CD4-positive, CD25-positive, alpha-beta regulatory T cell (primary cell): ENCODE data around the gene DDA1. TPM values are rescaled to one million over a fixed set of nuclear protein-coding genes. Genes with fewer than 3 reads are reported as not detected.

Experiments
- ATAC-seq, 2 donors: fragments of 150-1000 bp; cut with Tn5 transposase; one replicate each; pipeline ENCODE4 v1.10.0; 2021; ENCODE audit warnings: low read depth in 2 of 2, moderate number of reproducible peaks in 2 of 2, moderate library complexity in 1 of 2
- DNase-seq, 3 donors: peaks; one replicate each; pipeline versions ENCODE4 v3.0.0 to v3.0.0-alpha.2; 2012 to 2022; ENCODE audit warnings: mixed read lengths in 1 of 3
- H3K27ac ChIP-seq: one replicate; pipeline ENCODE4 v1.7.0; 2013; ENCODE audit warnings: mild to moderate bottlenecking, low read length; ENCODE audit not compliant: insufficient read depth, poor library complexity, severe bottlenecking
- H3K27me3 ChIP-seq: one replicate; pipeline ENCODE4 v1.7.0; 2013; ENCODE audit warnings: low read length; ENCODE audit not compliant: control insufficient read depth, insufficient read depth
- H3K36me3 ChIP-seq: one replicate; pipeline ENCODE4 v1.7.0; 2013; ENCODE audit warnings: mild to moderate bottlenecking, low read length, moderate library complexity; ENCODE audit not compliant: control insufficient read depth, insufficient read depth
- H3K4me1 ChIP-seq: 2 replicates; pipeline ENCODE4 v1.7.0; 2013; ENCODE audit warnings: mild to moderate bottlenecking, low read length; ENCODE audit not compliant: insufficient read depth, control insufficient read depth, poor library complexity, severe bottlenecking
- H3K4me3 ChIP-seq: one replicate; pipeline ENCODE4 v1.7.0; 2013; ENCODE audit warnings: low read depth, mild to moderate bottlenecking, low read length, moderate library complexity
- H3K9me3 ChIP-seq, 2 experiments: 1 replicate in 1 of 2; 2 replicates in 1 of 2; pipeline ENCODE4 v1.7.0; 2013; ENCODE audit warnings: low read length in 2 of 2, mild to moderate bottlenecking in 1 of 2, moderate library complexity in 1 of 2; ENCODE audit not compliant: control insufficient read depth in 2 of 2
- H3K27ac Mint-ChIP-seq, 3 donors: one replicate each; pipeline ENCODE4 v1.8.0; 2020 to 2022; ENCODE audit warnings: mild to moderate bottlenecking in 3 of 3, mixed read lengths in 3 of 3, moderate library complexity in 2 of 3
- H3K27me3 Mint-ChIP-seq: one replicate; pipeline ENCODE4 v1.8.0; 2022; ENCODE audit warnings: mild to moderate bottlenecking, mixed read lengths
- H3K36me3 Mint-ChIP-seq: one replicate; pipeline ENCODE4 v1.8.0; 2020; ENCODE audit warnings: mixed read lengths
- H3K4me1 Mint-ChIP-seq, 4 donors: one replicate each; pipeline ENCODE4 v1.8.0; 2020 to 2022; ENCODE audit warnings: mixed read lengths in 4 of 4, mild to moderate bottlenecking in 1 of 4
- H3K4me3 Mint-ChIP-seq, 4 donors: one replicate each; pipeline ENCODE4 v1.8.0; 2020 to 2022; ENCODE audit warnings: mild to moderate bottlenecking in 4 of 4, mixed read lengths in 4 of 4, moderate library complexity in 3 of 4
- H3K9me3 Mint-ChIP-seq, 7 donors: one replicate each; pipeline ENCODE4 v1.8.0; 2020 to 2022; ENCODE audit warnings: mixed read lengths in 7 of 7, mild to moderate bottlenecking in 3 of 7, moderate library complexity in 2 of 7
- polyA plus RNA-seq, 4 donors: library from polyadenylated mRNA; unstranded; fragments of 300-500 nt; fragmentation: Illumina TruSeq; gene quantifications; one replicate each; pipeline ENCODE4 v1.2.3, GENCODE V29; 2021
- total RNA-seq: library from RNA; stranded (reverse); gene quantifications from one replicate; pipeline ENCODE4 v1.2.3, GENCODE V29; 2022

The DDA1 gene
- 43.8 TPM for total RNA-seq
- polyA plus RNA-seq = 10 to 100 TPM; 26.7 to 38.6 (median 32.0) TPM

GRCh38 chr19:17309198-17309964 lies at the start of gene DDA1:
Gene DDA1 (plus strand): TSS chr19:17309563. CDS start chr19:17309655, 92 bp downstream.
- Mint-ChIP-seq H3K36me3 (peaks cover 5% of the 10 kb centered on the region), H3K27ac (peak within 1 kb of the TSS; percentile 94 to 98 (median 97))
- peak within 1 kb of the TSS; percentile 82 for H3K27ac ChIP-seq

GRCh38 chr19:17259934-17260333 lies 49.4 kb upstream of the DDA1 start:
- Mint-ChIP-seq H3K27me3 (peaks cover 15% of the 10 kb centered on the region), H3K36me3 (no peaks in the 10 kb centered on the region), H3K4me1 (peaks cover 0 to 14% (median 8%) of the 10 kb centered on the region in 4 donors), H3K4me3 (no peak overlapping the region), H3K9me3 (no peaks in the 10 kb centered on the region), H3K27ac (no peak overlapping the region)
- no peak for ATAC-seq
- no peak overlapping the region for H3K27ac ChIP-seq
- H3K36me3 ChIP-seq = no peaks in the 10 kb centered on the region
- DNase-seq = no peak
- no peaks in the 10 kb centered on the region for H3K27me3 ChIP-seq
- H3K4me3 ChIP-seq = no peak overlapping the region
- no peaks in the 10 kb centered on the region for H3K9me3 ChIP-seq
- peaks cover 5% of the 10 kb centered on the region for H3K4me1 ChIP-seq

More at GRCh38 chr19:17309198-17309964, at the start of gene DDA1:
- Mint-ChIP-seq H3K4me1 (peaks cover 11 to 57% (median 24%) of the 10 kb centered on the region in 4 donors), H3K9me3 (no peaks in the 10 kb centered on the region), H3K27me3 (no peaks in the 10 kb centered on the region), H3K4me3 (peak within 1 kb of the TSS; percentile 92 to 99 (median 98))
- peak within 1 kb of the TSS; percentile 81 for H3K4me3 ChIP-seq
- DNase-seq (peak; percentile 99 to 100 (median 100)), ATAC-seq (peak; percentile 85 to 87)
- peaks cover 9% of the 10 kb centered on the region for H3K36me3 ChIP-seq
- H3K4me1 ChIP-seq = peaks cover 35% of the 10 kb centered on the region
- no peaks in the 10 kb centered on the region for H3K27me3 ChIP-seq
- no peaks in the 10 kb centered on the region for H3K9me3 ChIP-seq

GRCh38 chr19:17260842-17261325 lies 48.5 kb upstream of the DDA1 start:
- Histone ChIP-seq H3K27ac (no peak overlapping the region), H3K4me1 (peaks cover 8% of the 10 kb centered on the region), H3K4me3 (no peak overlapping the region), H3K9me3 (no peaks in the 10 kb centered on the region), H3K27me3 (no peaks in the 10 kb centered on the region), H3K36me3 (no peaks in the 10 kb centered on the region)
- Mint-ChIP-seq H3K27ac (peak overlapping the region in 1 of 3 donors; percentile 8), H3K9me3 (no peaks in the 10 kb centered on the region), H3K4me1 (peaks cover 0 to 16% (median 8%) of the 10 kb centered on the region in 4 donors), H3K4me3 (peak overlapping the region in 1 of 4 donors; percentile 22), H3K27me3 (peaks cover 11% of the 10 kb centered on the region), H3K36me3 (no peaks in the 10 kb centered on the region)
- ATAC-seq (peak; percentile 96 to 98), DNase-seq (peak; percentile 77 to 91 (median 87))

GRCh38 chr19:17262557-17262956 lies 46.8 kb upstream of the DDA1 start:
- no peaks in the 10 kb centered on the region for H3K27me3 ChIP-seq
- ATAC-seq (no peak), DNase-seq (no peak)
- no peak overlapping the region for H3K4me3 ChIP-seq
- H3K9me3 ChIP-seq = no peaks in the 10 kb centered on the region
- Mint-ChIP-seq H3K27me3 (peaks cover 16% of the 10 kb centered on the region), H3K27ac (peak overlapping the region in 1 of 3 donors; percentile 20), H3K4me1 (peaks cover 6 to 29% (median 16%) of the 10 kb centered on the region in 4 donors), H3K4me3 (no peak overlapping the region), H3K9me3 (no peaks in the 10 kb centered on the region), H3K36me3 (no peaks in the 10 kb centered on the region)
- no peaks in the 10 kb centered on the region for H3K36me3 ChIP-seq
- no peak overlapping the region for H3K27ac ChIP-seq
- peaks cover 15% of the 10 kb centered on the region for H3K4me1 ChIP-seq

- Histone ChIP-seq H3K27ac (peak overlapping the region; percentile 28), H3K9me3 (no peaks in the 10 kb centered on the region), H3K36me3 (peaks cover 2% of the 10 kb centered on the region), H3K4me1 (peaks cover 23% of the 10 kb centered on the region), H3K27me3 (no peaks in the 10 kb centered on the region), H3K4me3 (no peak overlapping the region)
- Mint-ChIP-seq H3K27ac (peak overlapping the region; percentile 42 to 80 (median 50)), H3K4me3 (no peak overlapping the region), H3K9me3 (no peaks in the 10 kb centered on the region), H3K27me3 (peaks cover 11% of the 10 kb centered on the region), H3K36me3 (no peaks in the 10 kb centered on the region), H3K4me1 (peaks cover 6 to 35% (median 17%) of the 10 kb centered on the region in 4 donors)
- no peak for ATAC-seq
- no peak for DNase-seq
Observed at GRCh38 chr19:17263712-17264640, 45.4 kb upstream of the DDA1 start.

GRCh38 chr19:17264641-17264979 lies 44.8 kb upstream of the DDA1 start, which contains the start of gene USHBP1:
Gene USHBP1 (minus strand): TSS chr19:17264745. CDS start chr19:17264299, 446 bp downstream.
- H3K27me3 ChIP-seq = no peaks in the 10 kb centered on the region
- DNase-seq (peak in 1 of 3 donors; percentile 57), ATAC-seq (no peak)
- H3K9me3 Mint-ChIP-seq = no peaks in the 10 kb centered on the region
- H3K36me3 ChIP-seq = peaks cover 6% of the 10 kb centered on the region
- peaks cover 23% of the 10 kb centered on the region for H3K4me1 ChIP-seq
- H3K4me3 Mint-ChIP-seq = no peak within 1 kb of the TSS
- H3K4me3 ChIP-seq = no peak within 1 kb of the TSS
- H3K36me3 Mint-ChIP-seq = no peaks in the 10 kb centered on the region
- H3K27ac ChIP-seq = peak within 1 kb of the TSS; percentile 28
- H3K27me3 Mint-ChIP-seq = peaks cover 11% of the 10 kb centered on the region
- peaks cover 6 to 35% (median 17%) of the 10 kb centered on the region in 4 donors for H3K4me1 Mint-ChIP-seq
- H3K9me3 ChIP-seq = no peaks in the 10 kb centered on the region
- H3K27ac Mint-ChIP-seq = peak within 1 kb of the TSS; percentile 42 to 80 (median 50)

GRCh38 chr19:17266026-17266425 lies 43.3 kb upstream of the DDA1 start:
- no peaks in the 10 kb centered on the region for H3K9me3 ChIP-seq
- H3K36me3 ChIP-seq = peaks cover 10% of the 10 kb centered on the region
- peaks cover 23% of the 10 kb centered on the region for H3K4me1 ChIP-seq
- Mint-ChIP-seq H3K27me3 (peaks cover 6% of the 10 kb centered on the region), H3K27ac (no peak overlapping the region), H3K4me3 (no peak overlapping the region), H3K4me1 (peaks cover 6 to 31% (median 13%) of the 10 kb centered on the region in 4 donors), H3K9me3 (no peaks in the 10 kb centered on the region), H3K36me3 (peaks cover 4% of the 10 kb centered on the region)
- DNase-seq (no peak), ATAC-seq (no peak)
- no peaks in the 10 kb centered on the region for H3K27me3 ChIP-seq
- H3K4me3 ChIP-seq = no peak overlapping the region
- no peak overlapping the region for H3K27ac ChIP-seq
